K562 (cell line): Measurements from ENCODE around the gene GOLGA2. TPM values are rescaled to one million over a fixed set of nuclear protein-coding genes. Genes with fewer than 3 reads are reported as not detected.

Experiments used
- ATAC-seq: fragments of 200-7000 bp; cut with Tn5 transposase; 3 replicates; pipeline ENCODE4 v1.9.1; 2020; ENCODE audit warnings: moderate library complexity
- BruUV-seq: library from RNA; stranded (reverse); fragments of 400-500 nt; replicated peaks from 2 replicates; lab custom pipeline; 2021; lab: Mats Ljungman, UMichigan
- CTCF ChIA-PET: fragments of 300-600 bp; formaldehyde crosslinking; extraction: SDS; loops from one replicate; lab custom pipeline; 2021; ENCODE audit warnings: low intra/inter-chr PET ratio; lab: Yijun Ruan, JAX
- POLR2A ChIA-PET: fragments of 300-600, 350-650 bp; sonication (Branson Sonifier 250); formaldehyde crosslinking; extraction: SDS; loops from one replicate; lab custom pipeline; 2021; ENCODE audit warnings: antibody characterized with exemption, inconsistent platforms; lab: Yijun Ruan, JAX
- DNase-seq, 4 experiments: peaks; one replicate each; pipeline versions ENCODE4 v3.0.0 to v3.0.0-alpha.2; 2011 to 2018; ENCODE audit warnings: low spot score in 3 of 4, mixed read lengths in 3 of 4; ENCODE audit errors: extremely low read depth in 1 of 4
- FAIRE-seq: peaks from 2 replicates; lab custom pipeline; 2011; peaks lifted over from hg19 to GRCh38; lab: Jason Lieb, UNC
- H2AFZ ChIP-seq: 2 replicates; pipeline ENCODE4 v1.6.0; 2011; ENCODE audit warnings: low read depth, low read length, control low read depth, inconsistent platforms
- H3K27ac ChIP-seq: fragments of 200-600 bp; 3 replicates; pipeline ENCODE4 v1.8.0; 2011; ENCODE audit warnings: low read depth, mild to moderate bottlenecking, control low read depth, inconsistent platforms, low read length, moderate library complexity, mixed read lengths; ENCODE audit errors: extremely low read depth
- H3K27me3 ChIP-seq, 2 experiments: fragments of 300-600 bp in 1 of 2; 2 replicates in 1 of 2; 3 replicates in 1 of 2; pipeline versions ENCODE4 v1.6.0 to v1.8.0; 2011; ENCODE audit warnings: inconsistent platforms in 2 of 2, low read length in 2 of 2, mild to moderate bottlenecking in 1 of 2, mixed read lengths in 1 of 2, moderate library complexity in 1 of 2; ENCODE audit not compliant: control insufficient read depth in 2 of 2, insufficient read depth in 2 of 2
- H3K36me3 ChIP-seq: fragments of 300-600 bp; 3 replicates; pipeline ENCODE4 v1.8.0; 2011; ENCODE audit warnings: mild to moderate bottlenecking, low read length, inconsistent platforms; ENCODE audit not compliant: control insufficient read depth, insufficient read depth
- H3K4me1 ChIP-seq, 2 experiments: fragments of 200-600 bp in 1 of 2; replicated peaks in 1 of 2; 2 replicates in 1 of 2; 3 replicates in 1 of 2; pipeline versions ENCODE4 v1.5.1 to v1.8.0; 2011; ENCODE audit warnings: inconsistent platforms in 2 of 2, low read length in 2 of 2, mild to moderate bottlenecking in 1 of 2, mixed read lengths in 1 of 2, moderate library complexity in 1 of 2; ENCODE audit not compliant: control insufficient read depth in 2 of 2, insufficient read depth in 2 of 2
- H3K4me2 ChIP-seq: 2 replicates; pipeline ENCODE4 v1.6.1; 2011; ENCODE audit warnings: low read length, control low read depth, inconsistent platforms, mixed read lengths; ENCODE audit not compliant: insufficient read depth
- H3K4me3 ChIP-seq: fragments of 200-600 bp; sonication (generic), shearing (Covaris generic); 2 replicates; pipeline ENCODE4 v1.5.1; 2016; ENCODE audit warnings: control low read depth, inconsistent platforms
- H3K79me2 ChIP-seq: fragments of 200-600 bp; 3 replicates; pipeline ENCODE4 v1.8.0; 2011; ENCODE audit warnings: low read length, inconsistent platforms; ENCODE audit not compliant: control insufficient read depth, insufficient read depth
- H3K9ac ChIP-seq, 2 experiments: 2 replicates each; pipeline versions ENCODE4 v1.6.0 to v1.6.1; 2011; ENCODE audit warnings: low read depth in 2 of 2, low read length in 2 of 2, control low read depth in 1 of 2, inconsistent platforms in 1 of 2, mild to moderate bottlenecking in 1 of 2, mixed read lengths in 1 of 2; ENCODE audit not compliant: insufficient read depth in 1 of 2
- H3K9me1 ChIP-seq: one replicate; pipeline ENCODE4 v1.6.0; 2011; ENCODE audit warnings: inconsistent platforms, mild to moderate bottlenecking, low read length, moderate library complexity; ENCODE audit not compliant: control insufficient read depth, insufficient read depth
- H3K9me3 ChIP-seq: replicated peaks from 2 replicates; pipeline ENCODE4 v1.5.1; 2011; ENCODE audit warnings: low read depth, low read length, inconsistent platforms; ENCODE audit not compliant: control insufficient read depth, insufficient read depth
- H4K20me1 ChIP-seq: replicated peaks from 2 replicates; pipeline ENCODE4 v1.6.1; 2011; ENCODE audit warnings: low read length, inconsistent platforms, mixed read lengths; ENCODE audit not compliant: control insufficient read depth, insufficient read depth
- ARID1B ChIP-seq: fragments of 450-650 bp; IDR thresholded peaks from 2 replicates; pipeline ENCODE4 v1.6.1; 2016; ENCODE audit warnings: antibody characterized with exemption, mild to moderate bottlenecking, inconsistent platforms
- BCOR ChIP-seq: fragments of 450-650 bp; IDR thresholded peaks from 2 replicates; pipeline ENCODE4 v1.6.1; 2016
- EHMT2 ChIP-seq: fragments of 450-650 bp; IDR thresholded peaks from 2 replicates; pipeline ENCODE4 v1.6.1; 2018; ENCODE audit warnings: antibody characterized with exemption
- ESRRB ChIP-seq: fragments of 250-450 bp; sonication (Bioruptor Pico); IDR thresholded peaks from 2 replicates; pipeline ENCODE4 v1.5.0; 2020; ENCODE audit warnings: mild to moderate bottlenecking, moderate library complexity, borderline replicate concordance
- MTF1 ChIP-seq: fragments of 250-450 bp; sonication (Bioruptor Pico); IDR thresholded peaks from 2 replicates; pipeline ENCODE4 v1.9.0; 2021; ENCODE audit warnings: moderate library complexity, mild to moderate bottlenecking, inconsistent platforms, borderline replicate concordance
- OTX1 ChIP-seq: fragments of 450-650 bp; formaldehyde crosslinking; IDR thresholded peaks from 2 replicates; pipeline ENCODE4 v1.4.0; 2022; ENCODE audit warnings: mild to moderate bottlenecking
- ZKSCAN3 ChIP-seq: fragments of 250-450 bp; sonication (Bioruptor Pico); IDR thresholded peaks from 2 replicates; pipeline ENCODE4 v1.4.0; 2020
- ZNF830 ChIP-seq: fragments of 250-450 bp; sonication (Bioruptor Pico); IDR thresholded peaks from 2 replicates; pipeline ENCODE4 v1.5.0; 2021; ENCODE audit warnings: mild to moderate bottlenecking
- WGBS: fragments of 100-300 bp; shearing (Covaris generic); methylation state at CpG from one replicate; pipeline ENCODE4 v1.1.6; 2016; ENCODE audit warnings: low coverage, mixed read lengths; ENCODE audit not compliant: insufficient coverage; ENCODE audit errors: missing lambda C conversion rate; 5-methylcytosine and 5-hydroxymethylcytosine counted together
- in situ Hi-C: fragments of 300-500 bp; cut with MboI; formaldehyde crosslinking; loops from 4 replicates; pipeline ENCODE4 v1.15.0; 2018; ENCODE audit warnings: inconsistent platforms, mixed read lengths
- intact Hi-C: fragments of 100-400 bp; cut with micrococcal nuclease; formaldehyde crosslinking; loops from 2 replicates; pipeline ENCODE4 v1.14.2; 2022
- polyA plus RNA-seq, 8 experiments: library from polyadenylated mRNA; depleted of rRNA in 4 of 8; stranded (reverse) in 5 of 8; unstranded in 3 of 8; fragments of >200 nt; fragmentation: Nextera tagmentation in 2 of 8; fragmentation: Illumina TruSeq in 1 of 8; extraction: Ambion mirVana in 2 of 8; extraction: Trizol in 1 of 8; gene quantifications; 2 replicates each; pipeline versions ENCODE4 v1.2.1 to v1.2.3, GENCODE V29; 2011 to 2014; ENCODE audit warnings: inconsistent platforms in 1 of 8, missing spikeins in 1 of 8
- total RNA-seq, 7 experiments: library from RNA; depleted of rRNA in 6 of 7; stranded (reverse); fragments of >200 nt in 6 of 7; fragmentation: Illumina TruSeq in 2 of 7; extraction: Trizol in 2 of 7; gene quantifications; 2 replicates each; pipeline versions ENCODE4 v1.2.1 to v1.2.3, GENCODE V29; 2011 to 2021; ENCODE audit warnings: low replicate concordance in 1 of 7
- TF ChIP-seq, protein P1 (sequence below): fragments of 450-650 bp; formaldehyde crosslinking; conservative IDR thresholded peaks from 2 replicates; pipeline ENCODE4 v1.4.0; 2022; ENCODE audit warnings: mild to moderate bottlenecking, missing genetic modification characterization
- TF ChIP-seq, protein P2 (sequence below): fragments of 250-450 bp; sonication (Bioruptor Pico); IDR thresholded peaks from 2 replicates; pipeline ENCODE4 v1.5.0; 2021
- TF ChIP-seq, protein P3 (sequence below): fragments of 450-650 bp; IDR thresholded peaks from 2 replicates; pipeline ENCODE4 v1.6.1; 2016; ENCODE audit warnings: low read depth

Gene GOLGA2
- total and polyA plus RNA-seq, 9 of the 15 experiments (the other 6 are each of a cell fraction or from before 2014, with no cell fraction given): 15.7 to 138 (median 76.0) TPM

DNA sequence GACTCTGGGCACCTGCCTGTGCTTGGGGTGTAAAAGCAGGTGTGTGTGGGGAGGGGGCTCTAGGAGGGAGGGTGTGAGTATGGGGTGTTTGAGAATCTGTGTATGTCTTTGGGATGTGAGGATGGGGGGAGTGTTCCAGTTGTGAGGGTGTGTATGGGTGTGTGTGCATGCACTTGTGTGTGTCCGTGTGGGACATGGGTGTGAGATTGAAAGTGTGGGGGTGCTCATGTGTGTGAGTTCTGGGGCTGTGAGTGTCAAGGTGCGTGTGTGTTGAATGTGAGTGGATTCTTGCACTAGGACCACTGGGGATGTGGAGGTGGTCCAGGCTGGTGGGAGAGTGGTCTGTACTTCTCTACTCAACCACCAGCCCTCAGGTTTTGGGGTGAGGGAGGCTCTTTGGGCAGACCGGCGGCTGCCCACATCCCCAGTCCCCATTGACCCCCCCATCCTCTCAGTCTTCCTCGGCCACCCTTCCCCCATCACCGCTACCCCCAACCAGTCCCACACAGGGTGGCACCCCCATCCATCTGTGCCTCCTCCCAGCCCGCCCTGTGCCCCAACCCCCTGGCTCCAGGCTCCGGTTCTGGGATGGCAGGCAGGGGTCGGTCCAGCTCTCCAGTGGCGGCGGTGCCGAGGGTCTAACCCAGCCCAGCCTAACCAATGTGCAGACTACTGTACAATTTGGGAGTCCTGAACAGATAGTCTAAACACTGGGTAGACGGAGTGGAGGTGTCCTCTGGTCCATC lies 31.5 kb downstream of the GOLGA2 start:
- H3K36me3 ChIP-seq: no peaks in the 10 kb centered on the region
- in situ Hi-C loops (loop anchor here (10.0 kb wide), 1 partner anchor 451 kb away; no protein-coding TSS in a partner anchor), intact Hi-C loops (no loop called here)
- no peaks in the 10 kb centered on the region for H3K79me2 ChIP-seq
- whole genome bisulfite sequencing: 73% methylated on average over 13 of the region's 13 CpGs
- no peak for FAIRE-seq
- no peaks in the 10 kb centered on the region for H4K20me1 ChIP-seq
- peak overlapping the region in 1 of 2 experiments; percentile 73; a peak in 2 of 4 replicates for H3K9ac ChIP-seq
- H3K4me1 ChIP-seq: peaks cover 23 to 48% of the 10 kb centered on the region in 2 experiments
- H3K9me3 ChIP-seq: no peaks in the 10 kb centered on the region
- BruUV-seq: no TSS peak
- no peak overlapping the region for H3K4me2 ChIP-seq
- H2AFZ ChIP-seq: peak overlapping the region; percentile 32; the same call in 1 of the 2 replicates
- no peaks in the 10 kb centered on the region for H3K9me1 ChIP-seq
- CTCF ChIA-PET: no interaction called here
- DNase-seq: peak in 2 of 4 experiments; percentile 27 to 33
- H3K27ac ChIP-seq: peak overlapping the region; percentile 43; the same call in 1 of the 3 replicates
- no peaks in the 10 kb centered on the region for H3K27me3 ChIP-seq
- H3K4me3 ChIP-seq: no peak overlapping the region
- POLR2A ChIA-PET: interaction anchor here (0.6 to 1.5 kb wide), 2 partner anchors 9 to 11 kb away, joined by 3 read pairs; no protein-coding TSS in a partner anchor
- no peak for ATAC-seq
- TF ChIP-seq ZKSCAN3 (CRISPR knock-in tag) (no peak), ZNF830 (CRISPR knock-in tag) (no peak), ARID1B (no peak), ESRRB (CRISPR knock-in tag) (no peak), EHMT2 (0 out of 2 replicates have a peak, but pooled peaks have one; percentile 37), OTX1 (CRISPR knock-in tag) (0 out of 2 replicates have a peak, but pooled peaks have one; percentile 16), BCOR (0 out of 2 replicates have a peak, but pooled peaks have one; percentile 33), MTF1 (CRISPR knock-in tag) (no peak)
- TF ChIP-seq, protein P1, sequence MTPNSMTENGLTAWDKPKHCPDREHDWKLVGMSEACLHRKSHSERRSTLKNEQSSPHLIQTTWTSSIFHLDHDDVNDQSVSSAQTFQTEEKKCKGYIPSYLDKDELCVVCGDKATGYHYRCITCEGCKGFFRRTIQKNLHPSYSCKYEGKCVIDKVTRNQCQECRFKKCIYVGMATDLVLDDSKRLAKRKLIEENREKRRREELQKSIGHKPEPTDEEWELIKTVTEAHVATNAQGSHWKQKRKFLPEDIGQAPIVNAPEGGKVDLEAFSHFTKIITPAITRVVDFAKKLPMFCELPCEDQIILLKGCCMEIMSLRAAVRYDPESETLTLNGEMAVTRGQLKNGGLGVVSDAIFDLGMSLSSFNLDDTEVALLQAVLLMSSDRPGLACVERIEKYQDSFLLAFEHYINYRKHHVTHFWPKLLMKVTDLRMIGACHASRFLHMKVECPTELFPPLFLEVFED (CRISPR knock-in tag): peak; percentile 38; the same call in 1 of the 2 replicates
- TF ChIP-seq, protein P2, sequence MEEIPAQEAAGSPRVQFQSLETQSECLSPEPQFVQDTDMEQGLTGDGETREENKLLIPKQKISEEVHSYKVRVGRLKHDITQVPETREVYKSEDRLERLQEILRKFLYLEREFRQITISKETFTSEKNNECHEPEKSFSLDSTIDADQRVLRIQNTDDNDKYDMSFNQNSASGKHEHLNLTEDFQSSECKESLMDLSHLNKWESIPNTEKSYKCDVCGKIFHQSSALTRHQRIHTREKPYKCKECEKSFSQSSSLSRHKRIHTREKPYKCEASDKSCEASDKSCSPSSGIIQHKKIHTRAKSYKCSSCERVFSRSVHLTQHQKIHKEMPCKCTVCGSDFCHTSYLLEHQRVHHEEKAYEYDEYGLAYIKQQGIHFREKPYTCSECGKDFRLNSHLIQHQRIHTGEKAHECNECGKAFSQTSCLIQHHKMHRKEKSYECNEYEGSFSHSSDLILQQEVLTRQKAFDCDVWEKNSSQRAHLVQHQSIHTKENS (CRISPR knock-in tag): no peak
- TF ChIP-seq, protein P3, sequence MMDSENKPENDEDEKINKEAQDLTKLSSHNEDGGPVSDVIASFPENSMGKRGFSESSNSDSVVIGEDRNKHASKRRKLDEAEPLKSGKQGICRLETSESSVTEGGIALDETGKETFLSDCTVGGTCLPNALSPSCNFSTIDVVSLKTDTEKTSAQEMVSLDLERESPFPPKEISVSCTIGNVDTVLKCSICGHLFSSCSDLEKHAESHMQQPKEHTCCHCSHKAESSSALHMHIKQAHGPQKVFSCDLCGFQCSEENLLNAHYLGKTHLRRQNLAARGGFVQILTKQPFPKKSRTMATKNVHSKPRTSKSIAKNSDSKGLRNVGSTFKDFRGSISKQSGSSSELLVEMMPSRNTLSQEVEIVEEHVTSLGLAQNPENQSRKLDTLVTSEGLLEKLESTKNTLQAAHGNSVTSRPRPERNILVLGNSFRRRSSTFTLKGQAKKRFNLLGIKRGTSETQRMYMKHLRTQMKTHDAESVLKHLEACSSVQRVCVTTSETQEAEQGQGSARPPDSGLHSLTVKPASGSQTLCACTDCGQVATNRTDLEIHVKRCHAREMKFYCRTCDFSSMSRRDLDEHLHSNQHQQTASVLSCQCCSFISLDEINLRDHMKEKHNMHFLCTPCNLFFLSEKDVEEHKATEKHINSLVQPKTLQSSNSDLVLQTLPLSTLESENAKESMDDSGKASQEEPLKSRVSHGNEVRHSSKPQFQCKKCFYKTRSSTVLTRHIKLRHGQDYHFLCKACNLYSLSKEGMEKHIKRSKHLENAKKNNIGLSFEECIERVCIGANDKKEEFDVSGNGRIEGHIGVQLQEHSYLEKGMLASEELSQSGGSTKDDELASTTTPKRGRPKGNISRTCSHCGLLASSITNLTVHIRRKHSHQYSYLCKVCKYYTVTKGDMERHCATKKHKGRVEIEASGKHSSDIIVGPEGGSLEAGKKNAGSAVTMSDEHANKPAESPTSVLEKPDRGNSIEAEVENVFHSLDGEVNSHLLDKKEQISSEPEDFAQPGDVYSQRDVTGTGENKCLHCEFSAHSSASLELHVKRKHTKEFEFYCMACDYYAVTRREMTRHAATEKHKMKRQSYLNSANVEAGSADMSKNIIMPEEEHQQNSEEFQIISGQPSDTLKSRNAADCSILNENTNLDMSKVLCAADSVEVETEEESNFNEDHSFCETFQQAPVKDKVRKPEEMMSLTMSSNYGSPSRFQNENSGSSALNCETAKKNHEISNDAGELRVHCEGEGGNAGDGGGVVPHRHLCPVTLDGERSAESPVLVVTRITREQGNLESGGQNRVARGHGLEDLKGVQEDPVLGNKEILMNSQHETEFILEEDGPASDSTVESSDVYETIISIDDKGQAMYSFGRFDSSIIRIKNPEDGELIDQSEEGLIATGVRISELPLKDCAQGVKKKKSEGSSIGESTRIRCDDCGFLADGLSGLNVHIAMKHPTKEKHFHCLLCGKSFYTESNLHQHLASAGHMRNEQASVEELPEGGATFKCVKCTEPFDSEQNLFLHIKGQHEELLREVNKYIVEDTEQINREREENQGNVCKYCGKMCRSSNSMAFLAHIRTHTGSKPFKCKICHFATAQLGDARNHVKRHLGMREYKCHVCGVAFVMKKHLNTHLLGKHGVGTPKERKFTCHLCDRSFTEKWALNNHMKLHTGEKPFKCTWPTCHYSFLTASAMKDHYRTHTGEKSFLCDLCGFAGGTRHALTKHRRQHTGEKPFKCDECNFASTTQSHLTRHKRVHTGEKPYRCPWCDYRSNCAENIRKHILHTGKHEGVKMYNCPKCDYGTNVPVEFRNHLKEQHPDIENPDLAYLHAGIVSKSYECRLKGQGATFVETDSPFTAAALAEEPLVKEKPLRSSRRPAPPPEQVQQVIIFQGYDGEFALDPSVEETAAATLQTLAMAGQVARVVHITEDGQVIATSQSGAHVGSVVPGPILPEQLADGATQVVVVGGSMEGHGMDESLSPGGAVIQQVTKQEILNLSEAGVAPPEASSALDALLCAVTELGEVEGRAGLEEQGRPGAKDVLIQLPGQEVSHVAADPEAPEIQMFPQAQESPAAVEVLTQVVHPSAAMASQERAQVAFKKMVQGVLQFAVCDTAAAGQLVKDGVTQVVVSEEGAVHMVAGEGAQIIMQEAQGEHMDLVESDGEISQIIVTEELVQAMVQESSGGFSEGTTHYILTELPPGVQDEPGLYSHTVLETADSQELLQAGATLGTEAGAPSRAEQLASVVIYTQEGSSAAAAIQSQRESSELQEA: peak; percentile 25; the same call in 1 of the 2 replicates
